ENCODE data around the gene BHLHE40. TPM values are rescaled to one million over a fixed set of nuclear protein-coding genes. Genes with fewer than 3 reads are reported as not detected.
A peak's percentile ranks its signal among the peaks of the same experiment; 100 is the strongest.

Gene BHLHE40
- total RNA-seq (2013; cell fraction: nucleolus; rRNA removed) = 205 and 214 TPM in 2 replicates
- total RNA-seq (2014; rRNA removed) = 58.3 and 61.5 TPM in 2 replicates
- 36.1 and 36.5 TPM in 2 replicates for total RNA-seq (2014; rRNA removed; fragmentation: Illumina TruSeq; extraction: Trizol)
- total RNA-seq (2021) = 91.3 and 93.1 TPM in 2 replicates
- 64.3 TPM for polyA plus RNA-seq (2011; ENCODE audit: low read depth)
- 60.8 and 106 TPM in 2 replicates for polyA plus RNA-seq (2011; rRNA removed)
- polyA plus RNA-seq (2011; cell fraction: cytosol; rRNA removed) = 91.6 and 128 TPM in 2 replicates
- 163 and 169 TPM in 2 replicates for polyA plus RNA-seq (2011; cell fraction: nucleus; rRNA removed)
- polyA plus RNA-seq (2012) = 106 and 116 TPM in 2 replicates
- polyA plus RNA-seq (2014; fragmentation: Illumina TruSeq; extraction: Trizol) = 65.9 and 78.8 TPM in 2 replicates
- polyA plus RNA-seq (2014; fragmentation: Nextera tagmentation; extraction: Ambion mirVana) = 10 to 100 TPM; 25.2 to 38.6 TPM
- 62.4 and 63.6 TPM in 2 replicates for polyA plus RNA-seq (2014; rRNA removed)
- polyA plus RNA-seq (2016; fragmentation: Nextera tagmentation; extraction: Ambion mirVana) = 10 to 100 TPM; 43.9 to 44.5 TPM
- 93.4 and 100 TPM in 2 replicates for polyA minus RNA-seq (2011; rRNA and poly(A)+ RNA removed)
- 60.8 and 70.8 TPM in 2 replicates for polyA minus RNA-seq (2011; cell fraction: cytosol; rRNA and poly(A)+ RNA removed)
- polyA minus RNA-seq (2011; cell fraction: nucleus; rRNA and poly(A)+ RNA removed) = 99.1 and 124 TPM in 2 replicates
- percentile 100 among the genes with signal in this experiment for Bru-seq, nascent RNA
- percentile 98 among the genes with signal in this experiment for BruChase-seq, experiment 1, labeled RNA remaining after a 6-hour chase
- BruChase-seq, experiment 2, labeled RNA remaining after a 2-hour chase = percentile 99 among the genes with signal in this experiment
- long read RNA-seq, experiment 1, transcript BHLHE40-201 (5 exons, 3,473 nt) = major isoform, 43 of 58 reads
- long read RNA-seq, experiment 1, partial matches to known transcripts = 1 of 58 reads
- long read RNA-seq, experiment 1, other reads (novel, unspliced or antisense) = 14 of 58 reads
- long read RNA-seq, experiment 2, transcript BHLHE40-201 (5 exons, 3,473 nt) = major isoform, 77 of 176 reads
- long read RNA-seq, experiment 2, partial matches to known transcripts = 88 of 176 reads
- long read RNA-seq, experiment 2, other reads (novel, unspliced or antisense) = 11 of 176 reads

DNA sequence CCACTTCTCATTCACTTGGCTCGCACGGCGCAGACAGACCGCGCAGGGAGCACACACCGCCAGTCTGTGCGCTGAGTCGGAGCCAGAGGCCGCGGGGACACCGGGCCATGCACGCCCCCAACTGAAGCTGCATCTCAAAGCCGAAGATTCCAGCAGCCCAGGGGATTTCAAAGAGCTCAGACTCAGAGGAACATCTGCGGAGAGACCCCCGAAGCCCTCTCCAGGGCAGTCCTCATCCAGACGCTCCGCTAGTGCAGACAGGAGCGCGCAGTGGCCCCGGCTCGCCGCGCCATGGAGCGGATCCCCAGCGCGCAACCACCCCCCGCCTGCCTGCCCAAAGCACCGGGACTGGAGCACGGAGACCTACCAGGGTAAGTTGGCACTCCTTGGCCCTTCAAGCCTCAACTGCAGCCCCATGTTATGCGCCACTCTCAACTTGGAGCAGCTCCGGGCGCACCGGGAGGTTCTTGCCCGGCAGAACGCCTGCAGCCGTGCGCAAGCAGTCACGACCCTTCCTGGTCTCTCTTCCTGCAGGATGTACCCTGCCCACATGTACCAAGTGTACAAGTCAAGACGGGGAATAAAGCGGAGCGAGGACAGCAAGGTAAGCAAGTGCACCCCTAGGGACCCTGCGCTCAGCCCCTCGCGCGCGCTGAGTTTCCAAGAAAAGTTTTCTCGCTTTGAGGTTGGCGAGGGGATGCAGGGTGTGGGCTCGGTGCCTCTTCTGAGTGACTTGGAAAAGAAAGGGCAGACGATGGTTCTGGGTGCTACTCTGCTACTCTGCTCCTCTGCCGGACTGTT is at the start of gene BHLHE40:
TSS of gene BHLHE40 (plus strand) at position 10 of the 801 bp plus-strand sequence. CDS start at position 292, 282 bp downstream.
- ChIA-PET SMC1A (ENCODE audit: uncharacterized antibody, unreplicated experiment) (interaction anchor here (0.6 to 13.6 kb wide), 23 partner anchors 9 to 269 kb away, joined by 3 to 186 read pairs (median 6); no protein-coding TSS in a partner anchor), POLR2A (interaction anchor here (0.7 to 14.4 kb wide), 11 partner anchors 15 to 253 kb away, joined by 3 to 230 read pairs (median 7); no protein-coding TSS in a partner anchor), RAD21 (ENCODE audit: unreplicated experiment) (interaction anchor here (0.9 to 16.1 kb wide), 27 partner anchors 6 to 268 kb away, joined by 3 to 421 read pairs (median 7); no protein-coding TSS in a partner anchor), CTCF (interaction anchor here (0.6 to 14.2 kb wide), 32 partner anchors 10 to 484 kb away, joined by 3 to 330 read pairs (median 5); no protein-coding TSS in a partner anchor)
- no peaks in the 10 kb centered on the region for H3K27me3 ChIP-seq (replicated peaks in 1 of 2; ENCODE audit: control insufficient read depth in 2 of 2, insufficient read depth in 2 of 2, low read length in 1 of 2)
- H2AFZ ChIP-seq (ENCODE audit: control insufficient read depth, low read depth, low read length) = no peak within 1 kb of the TSS; the same call in 1 of the 2 replicates
- FAIRE-seq (no peak), ATAC-seq (peak; percentile 25), DNase-seq (ENCODE audit: low read depth, low spot score) (no peak)
- intact Hi-C loops (cut with micrococcal nuclease; ENCODE audit: unreplicated experiment) (loop anchor here (2.0 to 10.0 kb wide), 4 partner anchors 143 to 475 kb away; partner anchors contain the start of genes ARL8B and EDEM1), in situ Hi-C loops (cut with MboI) (loop anchor here (5.0 kb wide), 4 partner anchors 132 to 262 kb away; no protein-coding TSS in a partner anchor)
- peaks cover 49% of the 10 kb centered on the region for H3K79me2 ChIP-seq (ENCODE audit: control insufficient read depth, insufficient read depth, low read length)
- H3K9ac ChIP-seq (ENCODE audit: control insufficient read depth, insufficient read depth, low read length) = peak within 1 kb of the TSS; percentile 66
- peak within 1 kb of the TSS; percentile 97 for H3K4me3 ChIP-seq
- no peaks in the 10 kb centered on the region; the same call in 1 of the 2 replicates for H4K20me1 ChIP-seq (ENCODE audit: control insufficient read depth, insufficient read depth)
- 1% methylated on average over 51 of the region's 51 CpGs for WGBS (ENCODE audit: insufficient coverage, insufficient replicate concordance, low lambda C conversion rate, missing lambda C conversion rate)
- peaks cover 7 to 13% of the 10 kb centered on the region in 2 experiments for H3K36me3 ChIP-seq (ENCODE audit: control insufficient read depth in 2 of 2, insufficient read depth in 2 of 2, low read length in 1 of 2)
- H3K9me3 ChIP-seq (replicated peaks; ENCODE audit: control insufficient read depth, insufficient read depth, low read length) = no peaks in the 10 kb centered on the region
- peak within 1 kb of the TSS; percentile 84 for H3K27ac ChIP-seq (ENCODE audit: control insufficient read depth, insufficient read depth)
- peaks cover 22% of the 10 kb centered on the region for H3K4me1 ChIP-seq (ENCODE audit: control insufficient read depth, insufficient read depth, low read length)
- H3K4me2 ChIP-seq (ENCODE audit: control insufficient read depth, insufficient read depth) = peak within 1 kb of the TSS; percentile 66
- BruUV-seq (replicated peaks) = TSS peak; percentile 51
- TF ChIP-seq RCOR1 (conservative IDR thresholded peaks at IDR 0.05; ENCODE audit: low read depth, low read length) = no peak
- TF ChIP-seq MXI1 (IDR thresholded peaks at IDR 0.05; ENCODE audit: low read depth, low read length) = peak; percentile 18; the same call in 1 of the 2 replicates
- TF ChIP-seq CHD2 (IDR thresholded peaks at IDR 0.05; ENCODE audit: borderline replicate concordance, low read depth, low read length) = peak; percentile 32; the same call in 1 of the 2 replicates
- no peak for TF ChIP-seq NFIC (IDR thresholded peaks at IDR 0.05; ENCODE audit: low read depth, low read length)
- no peak for TF ChIP-seq BHLHE40 (IDR thresholded peaks at IDR 0.05; ENCODE audit: borderline replicate concordance in 1 of 2, low read depth in 2 of 2, low read length in 1 of 2)
- no peak for TF ChIP-seq FOS (IDR thresholded peaks at IDR 0.05; ENCODE audit: borderline replicate concordance, extremely low read depth, insufficient read length)
- peak; percentile 79; the same call in 1 of the 2 replicates for TF ChIP-seq HDAC2 (IDR thresholded peaks at IDR 0.05)
- no peak for TF ChIP-seq BMI1 (IDR thresholded peaks at IDR 0.05; ENCODE audit: borderline replicate concordance)
- TF ChIP-seq, protein P1, sequence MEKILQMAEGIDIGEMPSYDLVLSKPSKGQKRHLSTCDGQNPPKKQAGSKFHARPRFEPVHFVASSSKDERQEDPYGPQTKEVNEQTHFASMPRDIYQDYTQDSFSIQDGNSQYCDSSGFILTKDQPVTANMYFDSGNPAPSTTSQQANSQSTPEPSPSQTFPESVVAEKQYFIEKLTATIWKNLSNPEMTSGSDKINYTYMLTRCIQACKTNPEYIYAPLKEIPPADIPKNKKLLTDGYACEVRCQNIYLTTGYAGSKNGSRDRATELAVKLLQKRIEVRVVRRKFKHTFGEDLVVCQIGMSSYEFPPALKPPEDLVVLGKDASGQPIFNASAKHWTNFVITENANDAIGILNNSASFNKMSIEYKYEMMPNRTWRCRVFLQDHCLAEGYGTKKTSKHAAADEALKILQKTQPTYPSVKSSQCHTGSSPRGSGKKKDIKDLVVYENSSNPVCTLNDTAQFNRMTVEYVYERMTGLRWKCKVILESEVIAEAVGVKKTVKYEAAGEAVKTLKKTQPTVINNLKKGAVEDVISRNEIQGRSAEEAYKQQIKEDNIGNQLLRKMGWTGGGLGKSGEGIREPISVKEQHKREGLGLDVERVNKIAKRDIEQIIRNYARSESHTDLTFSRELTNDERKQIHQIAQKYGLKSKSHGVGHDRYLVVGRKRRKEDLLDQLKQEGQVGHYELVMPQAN (conservative IDR thresholded peaks at IDR 0.05) = 0 out of 2 replicates have a peak, but pooled peaks have one; percentile 45
- TF ChIP-seq HCFC1 (IDR thresholded peaks at IDR 0.05; ENCODE audit: low read length) = no peak
- TF ChIP-seq HDAC6 (IDR thresholded peaks at IDR 0.05; ENCODE audit: unreplicated experiment) = peak; percentile 98
- peak; percentile 42; the same call in 1 of the 2 replicates for TF ChIP-seq GATAD2B (conservative IDR thresholded peaks at IDR 0.05; ENCODE audit: low read depth)
- TF ChIP-seq ZZZ3 (IDR thresholded peaks at IDR 0.05; ENCODE audit: control insufficient read depth, insufficient read length, low read depth) = no peak
- TF ChIP-seq, protein P2, sequence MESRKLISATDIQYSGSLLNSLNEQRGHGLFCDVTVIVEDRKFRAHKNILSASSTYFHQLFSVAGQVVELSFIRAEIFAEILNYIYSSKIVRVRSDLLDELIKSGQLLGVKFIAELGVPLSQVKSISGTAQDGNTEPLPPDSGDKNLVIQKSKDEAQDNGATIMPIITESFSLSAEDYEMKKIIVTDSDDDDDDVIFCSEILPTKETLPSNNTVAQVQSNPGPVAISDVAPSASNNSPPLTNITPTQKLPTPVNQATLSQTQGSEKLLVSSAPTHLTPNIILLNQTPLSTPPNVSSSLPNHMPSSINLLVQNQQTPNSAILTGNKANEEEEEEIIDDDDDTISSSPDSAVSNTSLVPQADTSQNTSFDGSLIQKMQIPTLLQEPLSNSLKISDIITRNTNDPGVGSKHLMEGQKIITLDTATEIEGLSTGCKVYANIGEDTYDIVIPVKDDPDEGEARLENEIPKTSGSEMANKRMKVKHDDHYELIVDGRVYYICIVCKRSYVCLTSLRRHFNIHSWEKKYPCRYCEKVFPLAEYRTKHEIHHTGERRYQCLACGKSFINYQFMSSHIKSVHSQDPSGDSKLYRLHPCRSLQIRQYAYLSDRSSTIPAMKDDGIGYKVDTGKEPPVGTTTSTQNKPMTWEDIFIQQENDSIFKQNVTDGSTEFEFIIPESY (IDR thresholded peaks at IDR 0.05) = no peak

Measured in GM12878 (cell line).